NCI-H2196 treated with DMSO at 0.1 percent for 48 hours (cell line): ENCODE measurements around the gene FRAT2.
"Not testable (repeated sequence)": the region's sequence is repeated elsewhere in the genome, so short reads cannot be mapped to it uniquely, and the experiment has no call there.

ENCODE experiments used
- DNase-seq: peaks from one replicate; lab custom pipeline; 2025; ENCODE audit not compliant: unreplicated experiment; lab: John Stamatoyannopoulos, UW

FRAT2 gene

GRCh38 chr10:97292097-97292861 lies 42.2 kb downstream of the FRAT2 start, which contains the start of gene ARHGAP19:
TSS of gene ARHGAP19 (minus strand) at chr10:97292637. CDS start at chr10:97292627, 10 bp downstream.
- DNase-seq: peak; percentile 80

- DNase-seq: no peak
Measured at GRCh38 chr10:97291357-97292096, 43.0 kb downstream of the FRAT2 start.

GRCh38 chr10:97290576-97291356 lies 43.8 kb downstream of the FRAT2 start:
- not testable (repeated sequence) for DNase-seq

GRCh38 chr10:97290076-97290475 lies 44.5 kb downstream of the FRAT2 start:
- DNase-seq: not testable (repeated sequence)
